Cardiac muscle cell (in vitro differentiated cells and primary cell): ENCODE measurements around the gene COPA. TPM values are rescaled to one million over a fixed set of nuclear protein-coding genes. Genes with fewer than 3 reads are reported as not detected.

Experiments
- DNase-seq, 2 donors: peaks; one replicate each; pipeline versions ENCODE4 v3.0.0 to v3.0.0-alpha.2; 2010 to 2017; ENCODE audit warnings: low read depth in 1 of 2, low spot score in 1 of 2
- H3K27ac ChIP-seq: fragments of 200-600 bp; sonication (generic); 2 replicates; pipeline ENCODE4 v1.5.1; 2016
- H3K27me3 ChIP-seq: fragments of 200-600 bp; sonication (generic); 2 replicates; pipeline ENCODE4 v1.6.0; 2016; ENCODE audit warnings: control low read depth
- H3K36me3 ChIP-seq: fragments of 200-600 bp; sonication (generic); 2 replicates; pipeline ENCODE4 v1.5.1; 2016; ENCODE audit warnings: control low read depth
- H3K4me1 ChIP-seq: fragments of 200-600 bp; sonication (generic); 2 replicates; pipeline ENCODE4 v1.8.1; 2017; ENCODE audit warnings: low read depth, mild to moderate bottlenecking, mixed run types
- H3K4me3 ChIP-seq: fragments of 200-600 bp; sonication (generic); 2 replicates; pipeline ENCODE4 v1.5.1; 2016; ENCODE audit warnings: mild to moderate bottlenecking
- H3K9me3 ChIP-seq: fragments of 200-600 bp; sonication (generic); 2 replicates; pipeline ENCODE4 v1.5.1; 2017; ENCODE audit warnings: low read depth, mild to moderate bottlenecking, control low read depth
- CTCF ChIP-seq: IDR thresholded peaks from 2 replicates; pipeline ENCODE4 v1.5.1; 2012; ENCODE audit warnings: low read depth, mild to moderate bottlenecking, low read length
- polyA plus RNA-seq: library from polyadenylated mRNA; unstranded; fragments of >200 nt; fragmentation: Nextera tagmentation; extraction: Ambion mirVana; gene quantifications from 2 replicates; pipeline ENCODE4 v1.2.1, GENCODE V29; 2016
- total RNA-seq: library from RNA; depleted of rRNA; stranded (reverse); fragments of >200 nt; gene quantifications from 2 replicates; pipeline ENCODE4 v1.2.3, GENCODE V29; 2016

COPA gene
- total and polyA plus RNA-seq, 2 experiments from 2014 or later: 129 to 139 TPM

- no peak for DNase-seq
- Histone ChIP-seq H3K27ac (no peak overlapping the region), H3K4me3 (no peak overlapping the region), H3K4me1 (no peaks in the 10 kb centered on the region), H3K36me3 (no peaks in the 10 kb centered on the region), H3K27me3 (no peaks in the 10 kb centered on the region), H3K9me3 (no peaks in the 10 kb centered on the region)
- no peak for TF ChIP-seq CTCF
Measured at GRCh38 chr1:160271025-160271424, 72.0 kb downstream of the COPA start.

- no peaks in the 10 kb centered on the region for H3K4me1 ChIP-seq
- TF ChIP-seq CTCF: no peak
- no peak overlapping the region for H3K4me3 ChIP-seq
- no peaks in the 10 kb centered on the region for H3K9me3 ChIP-seq
- no peak overlapping the region for H3K27ac ChIP-seq
- DNase-seq: no peak
- no peaks in the 10 kb centered on the region for H3K36me3 ChIP-seq
- H3K27me3 ChIP-seq: no peaks in the 10 kb centered on the region
Measured at GRCh38 chr1:160267284-160267991, 75.6 kb downstream of the COPA start.

- H3K36me3 ChIP-seq: no peaks in the 10 kb centered on the region
- no peak for TF ChIP-seq CTCF
- H3K27ac ChIP-seq: no peak overlapping the region
- no peak for DNase-seq
- H3K9me3 ChIP-seq: no peaks in the 10 kb centered on the region
- H3K4me3 ChIP-seq: no peak overlapping the region
- no peaks in the 10 kb centered on the region for H3K27me3 ChIP-seq
- H3K4me1 ChIP-seq: peaks cover 14% of the 10 kb centered on the region
Measured at GRCh38 chr1:160264795-160265307, 78.2 kb downstream of the COPA start.

- TF ChIP-seq CTCF: no peak
- Histone ChIP-seq H3K4me3 (peak within 1 kb of the TSS; percentile 81), H3K4me1 (peaks cover 20% of the 10 kb centered on the region), H3K36me3 (no peaks in the 10 kb centered on the region), H3K9me3 (no peaks in the 10 kb centered on the region), H3K27me3 (no peaks in the 10 kb centered on the region), H3K27ac (peak within 1 kb of the TSS; percentile 98)
- DNase-seq: peak; percentile 98 to 100
Measured at GRCh38 chr1:160261893-160262794, 80.9 kb downstream of the COPA start, which contains the start of gene DCAF8. DCAF8 (minus strand) TSS chr1:160262549; CDS start chr1:160244008, 18,541 bp downstream.

- Histone ChIP-seq H3K36me3 (no peaks in the 10 kb centered on the region), H3K27ac (peak overlapping the region; percentile 98), H3K4me1 (peaks cover 26% of the 10 kb centered on the region), H3K9me3 (no peaks in the 10 kb centered on the region), H3K4me3 (peak overlapping the region; percentile 81), H3K27me3 (no peaks in the 10 kb centered on the region)
- TF ChIP-seq CTCF: no peak
- peak; percentile 48 to 75 for DNase-seq
Measured at GRCh38 chr1:160261556-160261892, 81.5 kb downstream of the COPA start.
